ENCODE data around the gene GLYR1.

The GLYR1 gene

GRCh38 chr16:4767872-4768548 is 79.1 kb downstream of the GLYR1 start:
- DNase-seq (ENCODE audit: low read depth in 1 of 2, low spot score in 1 of 2) = no peak

GRCh38 chr16:4766875-4767628 is 80.0 kb downstream of the GLYR1 start, which contains the start of gene ZNF500:
Gene ZNF500, minus strand, starts transcription at chr16:4767162. Its CDS starts 1,184 bp downstream, at chr16:4765978.
- peak; percentile 92 to 98 for DNase-seq (ENCODE audit: low read depth in 1 of 2, low spot score in 1 of 2)

- DNase-seq (ENCODE audit: low read depth in 1 of 2, low spot score in 1 of 2) = no peak
Observed at GRCh38 chr16:4765511-4766474, 81.3 kb downstream of the GLYR1 start.

GRCh38 chr16:4763791-4764190 is 83.3 kb downstream of the GLYR1 start:
- DNase-seq (ENCODE audit: low read depth in 1 of 2, low spot score in 1 of 2) = no peak

GRCh38 chr16:4762205-4762604 is 84.9 kb downstream of the GLYR1 start:
- DNase-seq (ENCODE audit: low read depth in 1 of 2, low spot score in 1 of 2) = no peak

- no peak for DNase-seq (ENCODE audit: low read depth in 1 of 2, low spot score in 1 of 2)
Observed at GRCh38 chr16:4760221-4760910, 86.7 kb downstream of the GLYR1 start.

GRCh38 chr16:4755687-4756086 is 91.4 kb downstream of the GLYR1 start:
- DNase-seq (ENCODE audit: low read depth in 1 of 2, low spot score in 1 of 2) = no peak

GRCh38 chr16:4754865-4755264 is 92.2 kb downstream of the GLYR1 start:
- no peak for DNase-seq (ENCODE audit: low read depth in 1 of 2, low spot score in 1 of 2)

GRCh38 chr16:4753227-4753626 is 93.9 kb downstream of the GLYR1 start:
- DNase-seq (ENCODE audit: low read depth in 1 of 2, low spot score in 1 of 2) = no peak
